CD4-positive, alpha-beta T cell treated with Interleukin-15 for 4 hours (primary cell): Measurements from ENCODE around the gene DNAJB5.
A peak's percentile ranks its signal among the peaks of the same experiment; 100 is the strongest.

Experiments used
- DNase-seq: peaks from one replicate; pipeline ENCODE4 v3.0.0-alpha.2; 2020; ENCODE audit warnings: low spot score

DNAJB5 gene

GRCh38 chr9:34984049-34984448, 5.5 kb upstream of the DNAJB5 start:
- DNase-seq, result no peak

GRCh38 chr9:34985311-34985899, 4.1 kb upstream of the DNAJB5 start:
- DNase-seq, result peak; percentile 60

DNA sequence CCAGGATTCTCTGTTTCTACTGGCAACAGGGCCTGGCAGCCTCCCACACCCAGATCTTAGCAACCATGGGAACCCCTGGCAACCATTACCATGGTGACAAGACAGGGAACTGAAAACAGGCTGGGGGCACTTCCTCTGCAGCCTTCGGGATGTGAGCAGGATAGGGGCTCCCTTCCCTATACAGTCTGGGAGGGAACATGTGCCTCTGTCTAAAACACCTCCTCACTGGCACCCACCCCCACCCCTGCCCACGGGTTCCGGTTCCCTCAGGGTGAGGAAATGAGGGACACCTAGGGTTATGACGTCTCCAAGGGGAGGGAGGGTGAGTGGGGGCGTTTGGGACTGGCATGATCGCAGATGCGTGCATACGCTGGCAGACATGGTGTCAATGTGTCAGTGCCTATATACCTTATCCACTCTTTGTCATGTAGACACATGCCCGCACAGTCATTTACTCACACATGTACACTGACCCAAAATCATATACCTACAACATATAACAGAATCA, 3.0 kb upstream of the DNAJB5 start:
- peak; percentile 48 for DNase-seq

GRCh38 chr9:34987160-34987901, 2.2 kb upstream of the DNAJB5 start:
- DNase-seq, result no peak

- DNase-seq, result no peak
Observed at GRCh38 chr9:34988218-34989002, 1.1 kb upstream of the DNAJB5 start.

DNA sequence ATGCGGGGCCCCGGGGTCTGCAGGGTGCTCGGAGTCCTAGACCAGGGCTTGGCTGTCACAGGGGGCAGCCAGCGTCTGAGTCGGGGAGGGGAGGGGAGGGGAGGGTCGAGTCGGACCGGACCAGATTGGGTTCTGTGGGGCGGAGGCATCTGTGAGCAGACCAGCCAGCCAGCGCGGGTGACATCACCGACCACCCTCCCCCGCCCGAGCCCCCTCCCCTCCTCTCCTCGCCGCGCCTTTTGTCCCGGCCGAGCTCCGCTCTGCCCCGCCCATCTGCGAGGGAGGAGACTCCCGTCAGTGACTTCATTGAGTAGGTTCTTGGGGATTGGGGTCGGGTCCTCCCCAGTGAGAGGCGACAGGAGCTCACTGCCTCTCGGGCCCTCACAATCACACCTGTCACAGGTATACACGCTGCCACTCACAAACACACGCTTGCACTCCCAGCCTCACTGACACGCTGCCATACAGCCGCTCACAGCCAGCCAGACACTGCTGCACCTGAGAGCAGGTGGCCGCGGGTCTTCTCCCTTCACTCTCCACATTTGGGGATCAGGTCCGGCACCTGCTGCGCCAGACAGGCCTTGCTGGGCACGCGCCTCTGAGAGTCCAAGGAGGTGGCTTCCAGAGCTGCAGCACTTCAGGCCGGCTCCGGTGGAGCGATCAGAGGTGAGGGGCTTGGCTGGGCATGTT, 546 bp downstream of the DNAJB5 start:
- DNase-seq, result no peak

GRCh38 chr9:34990908-34991606, 1.5 kb downstream of the DNAJB5 start:
- DNase-seq, result no peak

GRCh38 chr9:34991607-34992375, 2.2 kb downstream of the DNAJB5 start:
- DNase-seq, result no peak

- peak; percentile 41 for DNase-seq
Observed at GRCh38 chr9:34992376-34992951, 2.9 kb downstream of the DNAJB5 start.

DNA sequence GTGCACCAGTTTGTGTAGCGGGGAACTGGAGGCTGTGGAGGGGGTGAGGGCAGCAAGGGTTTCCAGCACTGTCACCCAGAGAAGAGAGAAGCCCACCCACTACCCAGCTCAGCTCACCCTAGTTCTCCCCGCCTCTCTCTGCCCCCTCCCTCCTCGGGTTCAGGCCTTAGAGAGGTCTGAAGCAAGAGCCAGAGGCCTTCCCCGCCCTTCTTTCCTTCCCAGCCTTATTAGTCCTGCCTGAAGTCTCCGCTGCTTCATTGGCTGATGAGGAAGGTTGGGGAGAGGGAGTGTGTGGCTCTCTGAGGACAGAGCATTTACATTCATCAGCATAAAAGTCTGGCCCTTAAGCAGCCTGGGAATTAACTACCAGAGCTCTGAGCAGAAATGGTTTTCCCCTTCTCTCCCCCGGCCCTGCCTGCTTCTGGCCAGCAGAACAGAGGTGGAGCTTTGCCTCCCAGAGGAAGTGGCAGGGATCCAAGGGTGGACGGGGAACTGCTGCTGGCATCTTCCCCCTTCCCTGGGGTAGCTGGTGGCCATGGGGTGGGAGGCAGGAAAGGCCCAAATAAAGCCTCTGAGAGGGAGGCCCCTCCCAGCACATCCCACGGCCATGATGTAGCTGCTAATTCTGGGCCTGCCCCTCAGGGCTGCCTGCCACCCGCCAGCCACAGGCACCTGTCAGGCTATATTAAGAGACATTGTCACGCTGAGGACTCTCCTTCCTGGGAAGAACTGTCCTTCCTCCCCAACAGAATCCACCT, 4.1 kb downstream of the DNAJB5 start:
- DNase-seq, result no peak

GRCh38 chr9:34994260-34994899, 4.8 kb downstream of the DNAJB5 start:
- no peak for DNase-seq

DNA sequence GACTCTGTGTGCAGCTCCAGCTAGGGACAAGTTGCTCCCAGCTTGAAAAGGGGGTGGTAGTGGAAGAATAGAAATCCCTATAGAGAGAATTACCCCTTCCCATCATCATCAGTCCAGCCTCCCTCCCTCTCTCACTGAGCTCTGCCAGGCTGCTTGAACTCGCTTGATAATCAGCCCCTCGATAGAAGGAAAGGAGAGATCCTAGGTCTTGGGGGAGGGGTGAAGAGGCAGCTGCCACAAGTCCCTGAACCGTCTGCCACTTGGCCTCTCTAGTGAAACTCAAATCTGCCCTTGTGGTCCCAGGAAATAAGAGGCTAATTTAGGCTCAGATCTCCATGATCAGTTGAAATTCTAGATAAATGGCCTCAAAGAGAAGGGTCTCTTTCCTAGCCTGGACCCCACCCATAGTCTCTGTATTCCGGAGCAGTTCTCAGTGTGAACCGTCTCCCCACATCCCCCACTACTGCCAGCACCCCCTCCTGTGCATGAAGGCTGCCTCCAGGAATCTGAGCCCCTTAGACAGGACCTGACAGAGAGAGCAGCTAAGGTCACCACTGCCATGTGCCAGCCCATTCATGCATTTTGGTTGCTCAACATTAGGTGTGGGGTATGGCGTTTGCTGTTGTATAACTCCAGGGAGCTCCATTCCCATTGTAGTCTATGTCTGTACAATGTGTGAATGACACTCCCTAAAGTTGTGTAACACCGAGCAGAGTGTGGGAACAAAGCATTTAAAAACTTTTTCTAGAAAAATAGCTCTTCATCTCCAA, 5.5 kb downstream of the DNAJB5 start:
- no peak for DNase-seq

GRCh38 chr9:34995670-34996060, 6.1 kb downstream of the DNAJB5 start:
- no peak for DNase-seq

GRCh38 chr9:34996181-34996904, 6.8 kb downstream of the DNAJB5 start:
- DNase-seq, result no peak

GRCh38 chr9:34996905-34997279, 7.3 kb downstream of the DNAJB5 start:
- DNase-seq, result no peak

DNA sequence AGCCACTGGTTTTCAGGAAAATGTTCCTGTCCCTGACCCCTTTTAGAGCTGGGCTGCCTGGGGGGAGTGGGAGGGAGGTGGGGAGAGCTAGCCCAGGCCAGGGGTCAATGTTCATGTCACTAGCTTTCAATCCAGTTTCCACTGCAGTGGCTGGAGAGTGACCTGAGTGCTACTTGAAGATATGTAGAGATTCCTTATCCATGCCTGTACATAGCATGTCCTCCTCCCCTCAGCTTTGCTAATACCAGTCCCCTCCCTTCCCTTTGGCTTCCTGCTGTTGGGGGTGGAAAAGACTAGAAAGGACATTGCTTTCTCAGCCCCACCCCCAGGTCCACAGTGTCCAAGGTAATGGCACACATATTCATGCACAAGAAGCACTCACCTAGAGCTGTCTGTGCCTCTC, 7.8 kb downstream of the DNAJB5 start:
- DNase-seq, result no peak

GRCh38 chr9:34998266-34998665, 8.7 kb downstream of the DNAJB5 start:
- DNase-seq, result no peak

DNA sequence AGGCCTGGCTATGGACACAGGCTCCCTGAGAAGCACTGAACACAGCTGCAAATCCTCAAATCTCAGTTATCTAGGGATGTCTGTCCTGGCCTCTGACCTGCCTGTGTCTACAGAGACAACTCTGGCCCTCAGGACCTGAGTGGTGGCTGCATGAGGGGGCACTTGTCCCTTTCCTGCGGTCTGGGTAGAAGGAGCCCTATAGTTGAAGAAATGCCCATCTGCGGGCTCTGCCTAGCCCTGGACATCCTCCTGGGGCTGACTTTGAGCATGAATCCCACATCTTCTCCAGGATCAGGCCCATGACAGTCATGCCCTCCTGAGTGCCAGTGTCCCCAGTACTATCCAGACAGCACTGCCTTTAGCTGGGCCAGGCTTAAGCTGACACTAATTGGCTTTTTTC, 10.0 kb downstream of the DNAJB5 start:
- DNase-seq, result no peak
